Ishikawa (cell line): ENCODE results near the gene BCL2L11.

ENCODE experiments used
- CEBPB ChIP-seq: IDR thresholded peaks from 2 replicates; pipeline ENCODE4 v1.6.1; 2012
- CREB1 ChIP-seq: IDR thresholded peaks from 2 replicates; pipeline ENCODE4 v1.6.1; 2012; ENCODE audit warnings: low read depth
- EGR1 ChIP-seq: IDR thresholded peaks from 2 replicates; pipeline ENCODE4 v1.6.1; 2012
- EP300 ChIP-seq: IDR thresholded peaks from 2 replicates; pipeline ENCODE4 v1.6.1; 2012; ENCODE audit warnings: borderline replicate concordance
- FOXM1 ChIP-seq: IDR thresholded peaks from 2 replicates; pipeline ENCODE4 v1.6.1; 2012; ENCODE audit warnings: low read depth, borderline replicate concordance
- NFIC ChIP-seq: IDR thresholded peaks from 2 replicates; pipeline ENCODE4 v1.6.1; 2012
- RAD21 ChIP-seq: IDR thresholded peaks from 2 replicates; pipeline ENCODE4 v1.6.1; 2012; ENCODE audit warnings: low read depth
- TAF1 ChIP-seq: IDR thresholded peaks from 2 replicates; pipeline ENCODE4 v1.6.1; 2012; ENCODE audit warnings: low read depth, mild to moderate bottlenecking
- TCF12 ChIP-seq: IDR thresholded peaks from 2 replicates; pipeline ENCODE4 v1.6.1; 2012; ENCODE audit warnings: low read depth
- TEAD4 ChIP-seq: IDR thresholded peaks from 2 replicates; pipeline ENCODE4 v1.6.1; 2012
- YY1 ChIP-seq: IDR thresholded peaks from 2 replicates; pipeline ENCODE4 v1.6.1; 2012; ENCODE audit warnings: low read depth
- ZBTB7A ChIP-seq: IDR thresholded peaks from 2 replicates; pipeline ENCODE4 v1.6.1; 2012; ENCODE audit warnings: low read depth
- TF ChIP-seq, protein P1 (sequence below): IDR thresholded peaks from 2 replicates; pipeline ENCODE4 v1.6.1; 2012
- TF ChIP-seq, protein P2 (sequence below): IDR thresholded peaks from 2 replicates; pipeline ENCODE4 v1.6.1; 2012; ENCODE audit warnings: low read depth, mild to moderate bottlenecking
- TF ChIP-seq, protein P3 (sequence below): IDR thresholded peaks from 2 replicates; pipeline ENCODE4 v1.6.1; 2012

BCL2L11 gene

DNA sequence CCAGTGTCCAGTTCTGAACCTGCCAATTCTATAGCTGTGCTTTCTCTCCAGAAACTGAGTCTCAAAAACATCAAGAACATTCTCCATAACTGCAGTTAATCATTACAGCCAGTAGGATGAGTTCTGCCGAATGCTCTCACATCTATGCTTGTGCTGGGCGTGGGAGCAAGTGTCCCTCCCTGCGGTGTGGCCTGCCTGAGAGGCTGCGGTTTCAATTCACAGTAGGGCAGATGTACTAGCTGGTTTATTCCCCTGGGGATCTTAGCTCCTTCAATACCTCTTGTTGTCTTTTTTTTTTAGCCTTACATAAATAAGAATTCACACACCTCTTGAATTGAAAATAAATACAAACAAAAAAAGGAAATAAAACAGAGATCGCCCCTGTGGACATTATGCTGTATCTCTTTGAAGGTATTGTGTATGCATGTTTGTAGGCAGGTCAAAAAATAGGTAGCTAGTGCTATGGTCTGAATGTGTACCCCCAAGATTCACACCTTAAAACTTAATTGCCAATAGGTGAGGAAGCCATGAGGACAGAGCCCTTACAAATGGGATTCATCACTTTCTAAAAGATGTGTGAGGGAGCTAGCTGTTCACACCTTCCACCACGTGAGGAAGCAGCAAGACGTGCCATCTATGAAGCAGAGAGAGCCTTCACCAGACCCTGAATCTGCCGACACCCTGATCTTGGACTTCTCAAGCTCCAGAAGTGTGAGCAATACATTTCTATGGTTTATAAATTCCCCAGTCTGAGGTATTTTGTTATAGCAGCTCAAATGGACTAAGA, 74.3 kb downstream of the BCL2L11 start:
- TF ChIP-seq EP300 (no peak), TAF1 (no peak), CEBPB (no peak), TEAD4 (no peak), YY1 (no peak), NFIC (no peak), FOXM1 (no peak), ZBTB7A (no peak), CREB1 (no peak), TCF12 (no peak), RAD21 (no peak), EGR1 (no peak)
- TF ChIP-seq, protein P1, sequence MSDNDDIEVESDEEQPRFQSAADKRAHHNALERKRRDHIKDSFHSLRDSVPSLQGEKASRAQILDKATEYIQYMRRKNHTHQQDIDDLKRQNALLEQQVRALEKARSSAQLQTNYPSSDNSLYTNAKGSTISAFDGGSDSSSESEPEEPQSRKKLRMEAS, result no peak
- TF ChIP-seq, protein P2, sequence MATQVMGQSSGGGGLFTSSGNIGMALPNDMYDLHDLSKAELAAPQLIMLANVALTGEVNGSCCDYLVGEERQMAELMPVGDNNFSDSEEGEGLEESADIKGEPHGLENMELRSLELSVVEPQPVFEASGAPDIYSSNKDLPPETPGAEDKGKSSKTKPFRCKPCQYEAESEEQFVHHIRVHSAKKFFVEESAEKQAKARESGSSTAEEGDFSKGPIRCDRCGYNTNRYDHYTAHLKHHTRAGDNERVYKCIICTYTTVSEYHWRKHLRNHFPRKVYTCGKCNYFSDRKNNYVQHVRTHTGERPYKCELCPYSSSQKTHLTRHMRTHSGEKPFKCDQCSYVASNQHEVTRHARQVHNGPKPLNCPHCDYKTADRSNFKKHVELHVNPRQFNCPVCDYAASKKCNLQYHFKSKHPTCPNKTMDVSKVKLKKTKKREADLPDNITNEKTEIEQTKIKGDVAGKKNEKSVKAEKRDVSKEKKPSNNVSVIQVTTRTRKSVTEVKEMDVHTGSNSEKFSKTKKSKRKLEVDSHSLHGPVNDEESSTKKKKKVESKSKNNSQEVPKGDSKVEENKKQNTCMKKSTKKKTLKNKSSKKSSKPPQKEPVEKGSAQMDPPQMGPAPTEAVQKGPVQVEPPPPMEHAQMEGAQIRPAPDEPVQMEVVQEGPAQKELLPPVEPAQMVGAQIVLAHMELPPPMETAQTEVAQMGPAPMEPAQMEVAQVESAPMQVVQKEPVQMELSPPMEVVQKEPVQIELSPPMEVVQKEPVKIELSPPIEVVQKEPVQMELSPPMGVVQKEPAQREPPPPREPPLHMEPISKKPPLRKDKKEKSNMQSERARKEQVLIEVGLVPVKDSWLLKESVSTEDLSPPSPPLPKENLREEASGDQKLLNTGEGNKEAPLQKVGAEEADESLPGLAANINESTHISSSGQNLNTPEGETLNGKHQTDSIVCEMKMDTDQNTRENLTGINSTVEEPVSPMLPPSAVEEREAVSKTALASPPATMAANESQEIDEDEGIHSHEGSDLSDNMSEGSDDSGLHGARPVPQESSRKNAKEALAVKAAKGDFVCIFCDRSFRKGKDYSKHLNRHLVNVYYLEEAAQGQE, result no peak
- TF ChIP-seq, protein P3, sequence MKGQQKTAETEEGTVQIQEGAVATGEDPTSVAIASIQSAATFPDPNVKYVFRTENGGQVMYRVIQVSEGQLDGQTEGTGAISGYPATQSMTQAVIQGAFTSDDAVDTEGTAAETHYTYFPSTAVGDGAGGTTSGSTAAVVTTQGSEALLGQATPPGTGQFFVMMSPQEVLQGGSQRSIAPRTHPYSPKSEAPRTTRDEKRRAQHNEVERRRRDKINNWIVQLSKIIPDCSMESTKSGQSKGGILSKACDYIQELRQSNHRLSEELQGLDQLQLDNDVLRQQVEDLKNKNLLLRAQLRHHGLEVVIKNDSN, result no peak

DNA sequence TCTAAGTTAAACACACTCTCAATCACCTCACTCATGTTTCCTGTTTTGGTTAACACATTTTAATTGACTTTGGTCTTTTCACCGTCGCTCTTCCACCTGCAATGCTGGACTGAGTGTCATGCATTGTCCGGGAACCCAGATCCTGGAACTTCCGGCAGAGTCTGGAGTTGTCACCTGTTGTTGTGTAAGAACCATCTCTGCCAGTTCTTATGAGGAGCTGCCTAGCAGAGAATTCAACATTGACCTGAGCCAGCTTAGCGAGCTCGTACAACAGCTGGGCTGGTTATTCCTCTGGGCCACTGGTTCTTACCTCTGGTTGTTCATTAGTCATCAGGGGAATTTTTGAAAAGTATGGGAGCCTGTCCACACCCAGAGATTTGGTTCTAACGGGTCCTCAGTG, 75.7 kb downstream of the BCL2L11 start:
- TF ChIP-seq TEAD4 (no peak), EP300 (no peak), ZBTB7A (no peak), NFIC (no peak), CREB1 (no peak), FOXM1 (no peak), YY1 (no peak), CEBPB (no peak), EGR1 (no peak), TAF1 (no peak), TCF12 (no peak), RAD21 (no peak)
- TF ChIP-seq, protein P3, result no peak
- TF ChIP-seq, protein P1, result no peak
- TF ChIP-seq, protein P2, result no peak

DNA sequence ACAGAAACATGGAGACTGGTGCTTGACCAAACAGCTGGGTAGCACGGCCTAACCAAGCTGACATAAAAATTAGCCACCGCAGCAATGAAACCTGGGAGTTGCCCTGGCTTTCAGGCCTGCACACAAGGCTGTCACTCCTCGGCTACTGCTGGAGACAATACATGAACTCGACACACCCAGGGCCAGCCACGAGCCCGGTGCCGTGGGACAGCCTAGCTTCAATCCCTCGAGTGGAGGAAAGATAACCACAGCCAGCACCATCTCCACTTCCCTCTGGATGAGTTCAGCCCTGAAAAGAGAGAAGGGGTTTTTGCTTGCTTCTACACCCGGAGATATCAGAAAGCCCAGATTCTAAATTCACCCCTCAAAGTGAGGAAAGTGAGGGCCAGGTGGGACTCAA, 78.0 kb downstream of the BCL2L11 start:
- no peak for TF ChIP-seq EP300
- no peak for TF ChIP-seq TAF1
- TF ChIP-seq YY1, result no peak
- TF ChIP-seq CEBPB, result no peak
- no peak for TF ChIP-seq TCF12
- no peak for TF ChIP-seq CREB1
- TF ChIP-seq TEAD4, result no peak
- TF ChIP-seq, protein P3, result no peak
- TF ChIP-seq, protein P2, result no peak
- TF ChIP-seq, protein P1, result no peak
- TF ChIP-seq FOXM1, result no peak
- TF ChIP-seq ZBTB7A, result no peak
- no peak for TF ChIP-seq RAD21

DNA sequence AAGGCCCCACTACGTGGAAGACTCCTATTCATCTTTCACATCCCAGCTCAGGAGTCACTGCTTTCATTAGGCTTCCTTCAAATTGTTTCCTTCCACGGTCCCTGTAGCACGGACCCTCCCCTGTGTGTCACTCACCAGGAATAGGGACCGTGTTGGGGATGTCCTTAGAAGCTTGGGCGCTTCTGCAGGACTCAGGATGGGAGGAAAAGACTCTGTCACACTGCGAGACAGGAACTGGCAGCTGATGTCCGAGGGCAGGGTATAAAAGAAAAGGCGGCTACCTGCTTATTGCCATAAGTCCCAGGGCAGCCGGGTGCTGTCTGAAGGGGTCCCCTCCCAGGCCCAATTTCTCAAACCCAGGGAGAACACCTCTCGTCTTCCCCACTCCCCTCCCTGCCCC, 79.1 kb downstream of the BCL2L11 start:
- no peak for TF ChIP-seq ZBTB7A
- TF ChIP-seq EGR1, result no peak
- no peak for TF ChIP-seq TAF1
- TF ChIP-seq TEAD4, result no peak
- TF ChIP-seq YY1, result no peak
- no peak for TF ChIP-seq RAD21
- no peak for TF ChIP-seq NFIC
